Measurements from ENCODE around the gene MLLT1.

MLLT1 gene

DNA sequence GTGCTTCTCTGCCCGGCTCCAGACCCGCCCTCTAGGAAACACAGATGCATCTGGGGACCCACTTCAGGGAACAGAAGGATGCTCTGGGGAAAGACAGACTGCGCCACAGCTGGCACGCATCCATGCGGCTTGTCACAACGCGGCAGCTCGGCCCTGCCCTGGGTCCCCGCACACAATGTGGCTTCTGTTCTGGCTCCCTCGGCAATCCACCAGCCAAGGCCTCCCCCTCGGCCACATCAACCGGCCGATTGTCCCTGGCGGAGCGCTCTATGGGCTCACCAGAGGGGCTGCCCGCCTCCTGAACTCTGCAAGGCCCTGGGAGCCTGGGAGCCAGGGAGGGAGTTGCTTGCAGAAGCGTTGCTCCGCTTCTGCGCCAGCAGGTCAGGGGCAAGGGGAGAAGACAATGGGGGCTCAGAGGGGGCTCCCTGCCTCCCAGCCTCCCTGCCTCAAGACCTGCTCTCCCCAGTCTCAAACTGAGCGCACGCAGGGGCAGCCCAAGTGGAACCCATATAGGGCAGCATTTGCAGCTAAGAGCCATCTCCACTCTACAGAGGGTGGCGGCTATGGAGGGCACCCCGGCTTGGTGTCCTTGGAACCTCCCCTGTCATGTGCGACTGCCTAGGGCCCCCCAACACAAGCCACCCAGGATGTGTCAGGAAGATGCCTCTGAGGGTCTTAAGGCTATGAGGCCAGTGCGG lies 37.9 kb downstream of the MLLT1 start:
- DNase-seq (ENCODE audit: low spot score) = no peak
- Histone ChIP-seq H3K36me3 (replicated peaks in 1 of 2; ENCODE audit: control insufficient read depth in 2 of 2, insufficient read depth in 2 of 2, low read length in 2 of 2) (peaks cover 5 to 19% of the 10 kb centered on the region in 2 donors), H3K4me2 (ENCODE audit: insufficient read depth, low read length, poor library complexity, severe bottlenecking) (no peak overlapping the region), H2AK5ac (ENCODE audit: low read depth, low read length) (no peak overlapping the region), H3K9me3 (replicated peaks in 1 of 2; ENCODE audit: control insufficient read depth in 2 of 2, insufficient read depth in 1 of 2, low read depth in 1 of 2, low read length in 2 of 2) (peaks cover 2 to 12% of the 10 kb centered on the region in 2 donors), H3K14ac (ENCODE audit: low read length) (no peak overlapping the region), H3K79me1 (ENCODE audit: low read depth, low read length) (peaks cover 18% of the 10 kb centered on the region), H3K23ac (ENCODE audit: low read depth, low read length, poor library complexity) (no peak overlapping the region), H3K27me3 (ENCODE audit: control insufficient read depth in 3 of 3, insufficient read depth in 3 of 3, low read depth in 1 of 3, low read length in 3 of 3) (no peaks in the 10 kb centered on the region), H3K27ac (replicated peaks; ENCODE audit: low read length) (no peak overlapping the region), H3K9ac (ENCODE audit: low read depth, low read length, poor library complexity) (peak overlapping the region; percentile 70), H2BK15ac (ENCODE audit: low read length) (no peak overlapping the region), H2BK5ac (ENCODE audit: low read length) (no peak overlapping the region), H3K4me1 (ENCODE audit: control insufficient read depth in 2 of 2, insufficient read depth in 1 of 2, low read depth in 1 of 2, low read length in 2 of 2) (peaks cover 13 to 19% of the 10 kb centered on the region in 2 donors), H3K4me3 (ENCODE audit: low read length in 2 of 2) (no peak overlapping the region), H3K4ac (ENCODE audit: low read length) (no peak overlapping the region), H4K8ac (ENCODE audit: low read depth, low read length) (no peak overlapping the region), H3K18ac (ENCODE audit: low read length) (peak overlapping the region; percentile 78), H4K91ac (ENCODE audit: low read depth, low read length, poor library complexity) (no peak overlapping the region), H2BK12ac (ENCODE audit: low read length) (no peak overlapping the region), H2BK120ac (ENCODE audit: low read depth, low read length) (peak overlapping the region; percentile 41), H2AFZ (ENCODE audit: low read length) (no peak overlapping the region)
- no CpG with 5 or more reads among the region's 25 CpGs for WGBS, 2 donors (ENCODE audit: extremely low coverage in 2 of 2, insufficient read length in 2 of 2, insufficient replicate concordance in 1 of 2)

DNA sequence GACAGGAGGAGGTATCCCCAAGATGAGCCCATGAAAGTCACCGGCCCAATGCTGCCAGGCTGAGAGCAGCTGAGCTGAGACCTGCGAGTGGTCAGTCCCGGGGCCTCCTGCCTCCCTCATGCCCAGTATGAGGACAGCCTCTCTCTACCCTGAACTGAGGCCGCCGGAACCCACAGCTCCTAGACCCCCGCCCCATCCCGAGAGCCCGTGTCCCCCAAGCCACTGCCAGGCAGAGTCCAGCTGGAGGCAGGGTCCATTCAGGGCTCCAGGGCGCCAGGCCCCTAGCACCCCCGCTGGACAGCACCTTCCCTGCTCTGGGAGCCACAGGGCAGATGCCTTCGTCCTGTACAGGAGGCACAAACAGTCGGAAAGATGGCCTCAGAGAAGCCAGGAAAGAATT lies 38.7 kb downstream of the MLLT1 start:
- Histone ChIP-seq H2BK15ac (ENCODE audit: low read length) (no peak overlapping the region), H2BK5ac (ENCODE audit: low read length) (no peak overlapping the region), H3K36me3 (replicated peaks in 1 of 2; ENCODE audit: control insufficient read depth in 2 of 2, insufficient read depth in 2 of 2, low read length in 2 of 2) (peaks cover 3 to 11% of the 10 kb centered on the region in 2 donors), H2BK12ac (ENCODE audit: low read length) (no peak overlapping the region), H3K4ac (ENCODE audit: low read length) (no peak overlapping the region), H2AK5ac (ENCODE audit: low read depth, low read length) (no peak overlapping the region), H3K27me3 (ENCODE audit: control insufficient read depth in 3 of 3, insufficient read depth in 3 of 3, low read depth in 1 of 3, low read length in 3 of 3) (no peaks in the 10 kb centered on the region), H2BK120ac (ENCODE audit: low read depth, low read length) (no peak overlapping the region), H3K9ac (ENCODE audit: low read depth, low read length, poor library complexity) (no peak overlapping the region), H4K8ac (ENCODE audit: low read depth, low read length) (no peak overlapping the region), H3K9me3 (replicated peaks in 1 of 2; ENCODE audit: control insufficient read depth in 2 of 2, insufficient read depth in 1 of 2, low read depth in 1 of 2, low read length in 2 of 2) (peaks cover 0 to 4% of the 10 kb centered on the region in 2 donors), H3K4me3 (ENCODE audit: low read length in 2 of 2) (no peak overlapping the region), H2AFZ (ENCODE audit: low read length) (no peak overlapping the region), H3K14ac (ENCODE audit: low read length) (no peak overlapping the region), H3K4me1 (ENCODE audit: control insufficient read depth in 2 of 2, insufficient read depth in 1 of 2, low read depth in 1 of 2, low read length in 2 of 2) (peaks cover 13 to 19% of the 10 kb centered on the region in 2 donors), H4K91ac (ENCODE audit: low read depth, low read length, poor library complexity) (no peak overlapping the region), H3K23ac (ENCODE audit: low read depth, low read length, poor library complexity) (no peak overlapping the region), H3K18ac (ENCODE audit: low read length) (no peak overlapping the region), H3K27ac (replicated peaks; ENCODE audit: low read length) (no peak overlapping the region), H3K79me1 (ENCODE audit: low read depth, low read length) (peaks cover 25% of the 10 kb centered on the region), H3K4me2 (ENCODE audit: insufficient read depth, low read length, poor library complexity, severe bottlenecking) (no peak overlapping the region)
- WGBS, 2 donors (ENCODE audit: extremely low coverage in 2 of 2, insufficient read length in 2 of 2, insufficient replicate concordance in 1 of 2) = no CpG with 5 or more reads among the region's 12 CpGs
- no peak for DNase-seq (ENCODE audit: low spot score)

DNA sequence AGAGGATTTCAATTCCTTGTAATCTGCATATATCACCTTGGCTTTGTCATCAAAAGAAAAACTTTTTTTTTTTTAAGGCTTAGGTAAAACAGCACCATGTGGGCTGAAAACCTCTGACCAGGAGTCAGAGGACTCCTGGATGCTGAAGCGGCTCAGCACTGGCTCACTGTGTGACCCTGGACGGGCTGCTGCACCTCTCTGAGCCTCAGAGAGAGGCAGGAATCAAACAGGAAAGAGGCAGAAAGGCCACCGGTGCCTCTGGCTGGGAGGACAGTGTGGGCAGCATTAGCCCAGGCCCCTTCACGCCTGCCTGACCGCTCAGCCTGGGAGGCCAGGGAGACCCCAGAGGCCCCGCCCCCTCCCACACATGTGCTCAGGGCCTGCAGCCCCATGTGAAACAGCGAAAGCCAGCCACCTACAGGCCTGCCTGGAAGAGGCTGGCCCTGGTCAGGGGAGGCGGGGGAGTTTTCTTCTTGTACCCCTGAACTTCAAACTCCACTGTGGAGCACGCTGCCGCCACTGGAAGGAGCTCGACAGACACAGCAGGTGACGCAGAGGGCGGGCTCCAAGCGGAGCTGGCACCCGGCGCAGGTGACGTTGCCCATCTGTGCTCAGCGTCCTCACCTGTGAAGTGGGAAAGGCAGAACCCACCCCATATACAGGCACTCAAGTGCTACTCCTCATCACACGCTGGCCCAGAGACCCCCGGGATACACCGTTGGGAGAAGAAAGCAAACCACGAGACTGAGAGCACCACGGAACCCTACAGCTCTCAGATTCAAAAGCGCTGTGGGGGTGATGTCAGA lies 39.7 kb downstream of the MLLT1 start:
- Histone ChIP-seq H2AFZ (ENCODE audit: low read length) (no peak overlapping the region), H2BK15ac (ENCODE audit: low read length) (no peak overlapping the region), H3K9ac (ENCODE audit: low read depth, low read length, poor library complexity) (no peak overlapping the region), H3K4me2 (ENCODE audit: insufficient read depth, low read length, poor library complexity, severe bottlenecking) (no peak overlapping the region), H3K9me3 (replicated peaks in 1 of 2; ENCODE audit: control insufficient read depth in 2 of 2, insufficient read depth in 1 of 2, low read depth in 1 of 2, low read length in 2 of 2) (no peaks in the 10 kb centered on the region), H3K18ac (ENCODE audit: low read length) (no peak overlapping the region), H2BK5ac (ENCODE audit: low read length) (no peak overlapping the region), H3K27me3 (ENCODE audit: control insufficient read depth in 3 of 3, insufficient read depth in 3 of 3, low read depth in 1 of 3, low read length in 3 of 3) (no peaks in the 10 kb centered on the region), H3K4me1 (ENCODE audit: control insufficient read depth in 2 of 2, insufficient read depth in 1 of 2, low read depth in 1 of 2, low read length in 2 of 2) (peaks cover 13 to 24% of the 10 kb centered on the region in 2 donors), H4K91ac (ENCODE audit: low read depth, low read length, poor library complexity) (no peak overlapping the region), H3K23ac (ENCODE audit: low read depth, low read length, poor library complexity) (peak overlapping the region; percentile 2), H3K4ac (ENCODE audit: low read length) (no peak overlapping the region), H3K79me1 (ENCODE audit: low read depth, low read length) (peaks cover 31% of the 10 kb centered on the region), H4K8ac (ENCODE audit: low read depth, low read length) (no peak overlapping the region), H3K27ac (replicated peaks; ENCODE audit: low read length) (no peak overlapping the region), H2AK5ac (ENCODE audit: low read depth, low read length) (peak overlapping the region; percentile 53), H2BK120ac (ENCODE audit: low read depth, low read length) (no peak overlapping the region), H3K14ac (ENCODE audit: low read length) (no peak overlapping the region), H2BK12ac (ENCODE audit: low read length) (peak overlapping the region; percentile 24), H3K36me3 (replicated peaks in 1 of 2; ENCODE audit: control insufficient read depth in 2 of 2, insufficient read depth in 2 of 2, low read length in 2 of 2) (peaks cover 3 to 6% of the 10 kb centered on the region in 2 donors), H3K4me3 (ENCODE audit: low read length in 2 of 2) (no peak overlapping the region)
- no peak for DNase-seq (ENCODE audit: low spot score)
- WGBS, 2 donors (ENCODE audit: extremely low coverage in 2 of 2, insufficient read length in 2 of 2, insufficient replicate concordance in 1 of 2) = no CpG with 5 or more reads among the region's 24 CpGs

DNA sequence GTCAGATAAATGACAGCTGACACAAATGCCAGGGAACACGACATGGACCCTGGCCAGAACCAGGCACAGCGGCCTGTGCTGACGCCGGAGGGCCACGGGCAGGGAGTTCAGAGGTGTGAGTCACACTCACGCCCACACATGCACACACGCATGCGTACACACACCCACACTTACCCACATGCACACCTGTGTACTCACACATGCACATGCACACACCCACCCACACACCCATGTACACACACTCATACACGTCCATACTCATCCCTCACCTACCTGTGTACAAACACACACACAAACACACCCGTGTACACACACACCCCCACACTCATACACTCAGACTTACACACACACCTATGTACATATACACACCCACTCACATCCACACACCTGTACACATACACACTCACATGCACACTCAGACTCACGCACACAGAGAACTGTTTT lies 40.4 kb downstream of the MLLT1 start:
- no peak overlapping the region for H3K14ac ChIP-seq (ENCODE audit: low read length)
- peak overlapping the region; percentile 24 for H2BK12ac ChIP-seq (ENCODE audit: low read length)
- H4K91ac ChIP-seq (ENCODE audit: low read depth, low read length, poor library complexity) = no peak overlapping the region
- no peak overlapping the region for H2BK15ac ChIP-seq (ENCODE audit: low read length)
- no peak overlapping the region for H2BK120ac ChIP-seq (ENCODE audit: low read depth, low read length)
- peaks cover 13 to 28% of the 10 kb centered on the region in 2 donors for H3K4me1 ChIP-seq (ENCODE audit: control insufficient read depth in 2 of 2, insufficient read depth in 1 of 2, low read depth in 1 of 2, low read length in 2 of 2)
- WGBS, 2 donors (ENCODE audit: extremely low coverage in 2 of 2, insufficient read length in 2 of 2, insufficient replicate concordance in 1 of 2) = 100% methylated on average over 2 of the region's 11 CpGs; no CpG with 5 or more reads in 1 of the 2 donors
- no peak overlapping the region for H2AK5ac ChIP-seq (ENCODE audit: low read depth, low read length)
- peaks cover 34% of the 10 kb centered on the region for H3K79me1 ChIP-seq (ENCODE audit: low read depth, low read length)
- peaks cover 3 to 7% of the 10 kb centered on the region in 2 donors for H3K36me3 ChIP-seq (replicated peaks in 1 of 2; ENCODE audit: control insufficient read depth in 2 of 2, insufficient read depth in 2 of 2, low read length in 2 of 2)
- H3K4me2 ChIP-seq (ENCODE audit: insufficient read depth, low read length, poor library complexity, severe bottlenecking) = no peak overlapping the region
- H4K8ac ChIP-seq (ENCODE audit: low read depth, low read length) = no peak overlapping the region
- no peak overlapping the region for H2BK5ac ChIP-seq (ENCODE audit: low read length)
- no peaks in the 10 kb centered on the region for H3K27me3 ChIP-seq (ENCODE audit: control insufficient read depth in 3 of 3, insufficient read depth in 3 of 3, low read depth in 1 of 3, low read length in 3 of 3)
- H3K4me3 ChIP-seq (ENCODE audit: low read length in 2 of 2) = peak overlapping the region in 1 of 2 donors; percentile 33
- no peaks in the 10 kb centered on the region for H3K9me3 ChIP-seq (replicated peaks in 1 of 2; ENCODE audit: control insufficient read depth in 2 of 2, insufficient read depth in 1 of 2, low read depth in 1 of 2, low read length in 2 of 2)
- no peak overlapping the region for H2AFZ ChIP-seq (ENCODE audit: low read length)
- DNase-seq (ENCODE audit: low spot score) = no peak
- no peak overlapping the region for H3K27ac ChIP-seq (replicated peaks; ENCODE audit: low read length)
- H3K23ac ChIP-seq (ENCODE audit: low read depth, low read length, poor library complexity) = no peak overlapping the region
- H3K9ac ChIP-seq (ENCODE audit: low read depth, low read length, poor library complexity) = no peak overlapping the region
- no peak overlapping the region for H3K4ac ChIP-seq (ENCODE audit: low read length)
- H3K18ac ChIP-seq (ENCODE audit: low read length) = no peak overlapping the region
